Mesendoderm (in vitro differentiated cells): ENCODE results near the gene RNF112.
A peak's percentile ranks its signal among the peaks of the same experiment; 100 is the strongest.
"Not testable (repeated sequence)": the region's sequence is repeated elsewhere in the genome, so short reads cannot be mapped to it uniquely, and the experiment has no call there.

Experiments
- DNase-seq: peaks from one replicate; pipeline ENCODE4 v3.0.0; 2013
- H2AK5ac ChIP-seq: 2 replicates; pipeline ENCODE4 v1.6.1; 2013; ENCODE audit warnings: low read length, inconsistent platforms
- H2BK120ac ChIP-seq: 2 replicates; pipeline ENCODE4 v1.6.1; 2013; ENCODE audit warnings: low read depth, mild to moderate bottlenecking, low read length, moderate library complexity, mixed read lengths
- H2BK15ac ChIP-seq: replicated peaks from 2 replicates; pipeline ENCODE4 v1.6.1; 2013; ENCODE audit warnings: low read depth, mild to moderate bottlenecking, moderate library complexity
- H2BK5ac ChIP-seq: 2 replicates; pipeline ENCODE4 v1.6.1; 2013; ENCODE audit warnings: low read length, inconsistent platforms
- H3K18ac ChIP-seq: 2 replicates; pipeline ENCODE4 v1.6.1; 2013; ENCODE audit warnings: mild to moderate bottlenecking, low read length, mixed read lengths
- H3K23ac ChIP-seq: one replicate; pipeline ENCODE4 v1.6.1; 2013; ENCODE audit warnings: low read length
- H3K27ac ChIP-seq: 2 replicates; pipeline ENCODE4 v1.5.1; 2013; ENCODE audit warnings: low read depth, mild to moderate bottlenecking, inconsistent platforms, low read length, moderate library complexity
- H3K27me3 ChIP-seq: 2 replicates; pipeline ENCODE4 v1.6.1; 2013; ENCODE audit warnings: low read length, control low read depth, mild to moderate bottlenecking, inconsistent platforms; ENCODE audit not compliant: insufficient read depth, poor library complexity
- H3K36me3 ChIP-seq: 2 replicates; pipeline ENCODE4 v1.6.1; 2013; ENCODE audit warnings: low read length, inconsistent platforms; ENCODE audit not compliant: control insufficient read depth, insufficient read depth
- H3K4ac ChIP-seq: one replicate; pipeline ENCODE4 v1.6.1; 2013; ENCODE audit warnings: low read depth, mild to moderate bottlenecking, low read length, moderate library complexity
- H3K4me1 ChIP-seq: 2 replicates; pipeline ENCODE4 v1.6.1; 2013; ENCODE audit warnings: low read depth, low read length, inconsistent platforms; ENCODE audit not compliant: control insufficient read depth
- H3K4me2 ChIP-seq: 2 replicates; pipeline ENCODE4 v1.6.1; 2013; ENCODE audit warnings: low read length
- H3K4me3 ChIP-seq: 2 replicates; pipeline ENCODE4 v1.5.1; 2013; ENCODE audit warnings: mild to moderate bottlenecking, low read length
- H3K56ac ChIP-seq: one replicate; pipeline ENCODE4 v1.6.1; 2013; ENCODE audit warnings: low read length
- H3K79me1 ChIP-seq: 2 replicates; pipeline ENCODE4 v1.6.1; 2013; ENCODE audit warnings: low read length, inconsistent platforms
- H3K79me2 ChIP-seq: 2 replicates; pipeline ENCODE4 v1.6.1; 2013; ENCODE audit warnings: mild to moderate bottlenecking, low read length; ENCODE audit not compliant: control insufficient read depth, insufficient read depth
- H3K9ac ChIP-seq: 2 replicates; pipeline ENCODE4 v1.6.1; 2013; ENCODE audit warnings: low read length, inconsistent platforms
- H4K5ac ChIP-seq: one replicate; pipeline ENCODE4 v1.6.1; 2013; ENCODE audit warnings: low read length
- H4K8ac ChIP-seq: one replicate; pipeline ENCODE4 v1.6.1; 2013; ENCODE audit warnings: low read depth, mild to moderate bottlenecking, control low read depth, low read length, moderate library complexity
- WGBS: extraction: QIAGEN DNeasy Blood & Tissue Kit; methylation state at CpG from one replicate; pipeline ENCODE4 v1.1.7; 2013; ENCODE audit warnings: low lambda C conversion rate, missing lambda C conversion rate; ENCODE audit not compliant: insufficient coverage; ENCODE audit errors: extremely low coverage; 5-methylcytosine and 5-hydroxymethylcytosine counted together

Gene RNF112

GRCh38 chr17:19460700-19461099 is 49.7 kb downstream of the RNF112 start:
- no CpG with 5 or more reads among the region's 3 CpGs for WGBS
- no peaks in the 10 kb centered on the region for H3K79me2 ChIP-seq

GRCh38 chr17:19461116-19461515 is 50.1 kb downstream of the RNF112 start:
- Histone ChIP-seq H3K79me2 (no peaks in the 10 kb centered on the region), H2AK5ac (peak overlapping the region; percentile 99), H3K36me3 (no peaks in the 10 kb centered on the region), H3K9ac (peak overlapping the region; percentile 55), H4K5ac (no peak overlapping the region), H2BK15ac (no peak overlapping the region), H3K56ac (peak overlapping the region; percentile 86), H3K4me1 (peaks cover 30% of the 10 kb centered on the region), H3K18ac (peak overlapping the region; percentile 85), H3K27ac (peak overlapping the region; percentile 22), H3K4me3 (no peak overlapping the region), H2BK120ac (peak overlapping the region; percentile 22), H4K8ac (no peak overlapping the region), H3K79me1 (no peaks in the 10 kb centered on the region), H3K27me3 (no peaks in the 10 kb centered on the region), H3K4ac (peak overlapping the region; percentile 99), H3K23ac (no peak overlapping the region), H3K4me2 (no peak overlapping the region), H2BK5ac (peak overlapping the region; percentile 98)
- DNase-seq = peak; percentile 83

More at GRCh38 chr17:19460700-19461099, 49.7 kb downstream of the RNF112 start:
- peak overlapping the region; percentile 98 for H2BK5ac ChIP-seq
- H4K5ac ChIP-seq = no peak overlapping the region
- peak overlapping the region; percentile 84 for H3K56ac ChIP-seq
- peak overlapping the region; percentile 100 for H3K4ac ChIP-seq
- H3K79me1 ChIP-seq = no peaks in the 10 kb centered on the region
- H3K27ac ChIP-seq = peak overlapping the region; percentile 81
- H3K4me2 ChIP-seq = no peak overlapping the region
- no peak overlapping the region for H4K8ac ChIP-seq
- H3K4me3 ChIP-seq = no peak overlapping the region
- H2BK15ac ChIP-seq = no peak overlapping the region
- H2AK5ac ChIP-seq = peak overlapping the region; percentile 75
- peak overlapping the region; percentile 42 for H3K9ac ChIP-seq
- no peak for DNase-seq
- peak overlapping the region; percentile 98 for H3K18ac ChIP-seq
- H3K36me3 ChIP-seq = no peaks in the 10 kb centered on the region
- no peak overlapping the region for H3K23ac ChIP-seq
- peak overlapping the region; percentile 100 for H2BK120ac ChIP-seq
- peaks cover 30% of the 10 kb centered on the region for H3K4me1 ChIP-seq
- H3K27me3 ChIP-seq = no peaks in the 10 kb centered on the region

GRCh38 chr17:19461681-19462080 is 50.6 kb downstream of the RNF112 start:
- peak overlapping the region; percentile 9 for H3K27ac ChIP-seq
- WGBS = no CpG with 5 or more reads among the region's 4 CpGs
- no peak overlapping the region for H4K5ac ChIP-seq
- no peaks in the 10 kb centered on the region for H3K27me3 ChIP-seq
- peak overlapping the region; percentile 86 for H3K56ac ChIP-seq
- H4K8ac ChIP-seq = no peak overlapping the region
- H3K36me3 ChIP-seq = no peaks in the 10 kb centered on the region
- peak overlapping the region; percentile 55 for H3K9ac ChIP-seq
- H2AK5ac ChIP-seq = peak overlapping the region; percentile 99
- H3K79me1 ChIP-seq = no peaks in the 10 kb centered on the region
- H2BK5ac ChIP-seq = peak overlapping the region; percentile 98
- no peak overlapping the region for H3K4me2 ChIP-seq
- H3K23ac ChIP-seq = no peak overlapping the region
- H3K18ac ChIP-seq = peak overlapping the region; percentile 85
- no peaks in the 10 kb centered on the region for H3K79me2 ChIP-seq
- DNase-seq = no peak
- no peak overlapping the region for H3K4me3 ChIP-seq
- no peak overlapping the region for H2BK15ac ChIP-seq
- H3K4me1 ChIP-seq = peaks cover 27% of the 10 kb centered on the region
- peak overlapping the region; percentile 22 for H2BK120ac ChIP-seq
- H3K4ac ChIP-seq = peak overlapping the region; percentile 99

GRCh38 chr17:19462456-19463035 is 51.5 kb downstream of the RNF112 start:
- H3K27me3 ChIP-seq = not testable (repeated sequence)

GRCh38 chr17:19464031-19465026 is 53.3 kb downstream of the RNF112 start:
- Histone ChIP-seq H4K5ac (no peak overlapping the region), H3K4me2 (no peak overlapping the region), H3K4me1 (peaks cover 23% of the 10 kb centered on the region), H2BK120ac (peak overlapping the region; percentile 93), H4K8ac (no peak overlapping the region), H2BK15ac (peak overlapping the region; percentile 76), H3K27ac (no peak overlapping the region), H2AK5ac (peak overlapping the region; percentile 47), H3K9ac (no peak overlapping the region), H2BK5ac (peak overlapping the region; percentile 75), H3K4me3 (no peak overlapping the region), H3K36me3 (no peaks in the 10 kb centered on the region), H3K56ac (peak overlapping the region; percentile 70), H3K79me1 (no peaks in the 10 kb centered on the region), H3K79me2 (no peaks in the 10 kb centered on the region), H3K4ac (peak overlapping the region; percentile 96), H3K18ac (peak overlapping the region; percentile 72), H3K27me3 (no peaks in the 10 kb centered on the region), H3K23ac (no peak overlapping the region)
- DNase-seq = no peak
- no CpG with 5 or more reads among the region's 14 CpGs for WGBS

More at GRCh38 chr17:19462456-19463035, 51.5 kb downstream of the RNF112 start:
- not testable (repeated sequence) for H3K79me2 ChIP-seq, H3K56ac ChIP-seq, H3K79me1 ChIP-seq, H3K4me2 ChIP-seq, H4K8ac ChIP-seq, H2AK5ac ChIP-seq, H3K4me3 ChIP-seq, H3K9ac ChIP-seq, DNase-seq, H3K36me3 ChIP-seq, H3K23ac ChIP-seq, H2BK15ac ChIP-seq, H4K5ac ChIP-seq, H3K27ac ChIP-seq
- peaks cover 24% of the 10 kb centered on the region for H3K4me1 ChIP-seq
- H3K18ac ChIP-seq = peak overlapping the region; percentile 0
- no CpG with 5 or more reads among the region's 7 CpGs for WGBS
- H2BK5ac ChIP-seq = peak overlapping the region; percentile 44
- peak overlapping the region; percentile 50 for H3K4ac ChIP-seq
- peak overlapping the region; percentile 90 for H2BK120ac ChIP-seq
